ENCODE data around the gene DEFB131B.

DNA sequence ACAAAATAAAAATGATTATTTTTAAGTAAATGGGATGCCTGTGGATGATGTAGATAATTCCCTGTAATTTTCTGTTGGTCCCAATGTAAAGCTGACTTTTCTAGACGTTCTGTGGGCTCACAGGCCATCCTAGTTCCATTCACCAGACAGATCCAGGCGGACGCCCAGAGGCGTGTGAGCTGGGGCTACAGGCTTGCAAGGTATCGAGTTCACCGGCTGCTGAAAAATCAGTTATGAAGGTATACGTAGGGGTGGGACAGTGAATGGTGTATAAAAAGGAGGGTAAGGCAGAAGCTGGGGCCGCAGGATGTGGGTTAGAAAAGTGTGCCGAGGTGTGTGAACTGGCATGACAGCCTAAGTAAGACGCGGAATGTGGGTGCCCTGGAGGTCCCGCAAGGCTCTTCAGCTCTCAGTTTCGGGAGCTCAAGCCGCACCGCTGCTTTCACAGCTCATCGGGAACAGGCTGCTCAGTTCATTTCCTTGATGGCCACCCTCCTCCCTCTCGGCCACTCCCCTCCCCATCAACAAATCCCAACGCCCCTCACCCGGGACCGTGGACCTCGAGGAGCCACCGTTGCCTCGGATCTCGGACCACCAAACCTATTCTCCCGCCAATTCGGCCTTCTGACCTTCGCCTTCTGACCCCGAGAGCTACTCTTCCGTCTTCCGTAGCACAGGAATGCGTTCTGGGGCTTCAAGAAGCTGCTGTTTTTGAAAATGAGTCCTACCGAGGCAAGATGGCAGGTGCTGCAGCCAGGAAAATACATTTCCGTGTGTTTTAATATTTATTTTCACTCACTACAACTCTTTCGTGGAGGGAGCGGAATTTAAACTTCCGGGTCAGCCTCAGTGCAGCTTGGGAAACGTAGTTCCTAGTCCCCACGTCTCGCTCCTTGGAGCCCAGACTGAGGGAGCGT is 49.8 kb downstream of the DEFB131B start, which contains the start of gene XNDC1N:
- TF ChIP-seq GABPA (tag; conservative IDR thresholded peaks at IDR 0.05; ENCODE audit: low read depth) (peak; percentile 100), ZNF740 (CRISPR knock-in tag; IDR thresholded peaks at IDR 0.05) (no peak), ZNF740 (tag; IDR thresholded peaks at IDR 0.05) (no peak), CREM (IDR thresholded peaks at IDR 0.05; ENCODE audit: low read depth) (no peak; the same call in 1 of the 2 replicates), SAFB2 (IDR thresholded peaks at IDR 0.05; ENCODE audit: borderline replicate concordance, low read depth, low read length, severe bottlenecking) (no peak), MEF2D (tag; conservative IDR thresholded peaks at IDR 0.05; ENCODE audit: low read depth) (0 out of 2 replicates have a peak, but pooled peaks have one; percentile 46), KDM1A (IDR thresholded peaks at IDR 0.05) (no peak), E2F3 (CRISPR knock-in tag; IDR thresholded peaks at IDR 0.05) (peak; percentile 99)
- TF ChIP-seq, protein P1, sequence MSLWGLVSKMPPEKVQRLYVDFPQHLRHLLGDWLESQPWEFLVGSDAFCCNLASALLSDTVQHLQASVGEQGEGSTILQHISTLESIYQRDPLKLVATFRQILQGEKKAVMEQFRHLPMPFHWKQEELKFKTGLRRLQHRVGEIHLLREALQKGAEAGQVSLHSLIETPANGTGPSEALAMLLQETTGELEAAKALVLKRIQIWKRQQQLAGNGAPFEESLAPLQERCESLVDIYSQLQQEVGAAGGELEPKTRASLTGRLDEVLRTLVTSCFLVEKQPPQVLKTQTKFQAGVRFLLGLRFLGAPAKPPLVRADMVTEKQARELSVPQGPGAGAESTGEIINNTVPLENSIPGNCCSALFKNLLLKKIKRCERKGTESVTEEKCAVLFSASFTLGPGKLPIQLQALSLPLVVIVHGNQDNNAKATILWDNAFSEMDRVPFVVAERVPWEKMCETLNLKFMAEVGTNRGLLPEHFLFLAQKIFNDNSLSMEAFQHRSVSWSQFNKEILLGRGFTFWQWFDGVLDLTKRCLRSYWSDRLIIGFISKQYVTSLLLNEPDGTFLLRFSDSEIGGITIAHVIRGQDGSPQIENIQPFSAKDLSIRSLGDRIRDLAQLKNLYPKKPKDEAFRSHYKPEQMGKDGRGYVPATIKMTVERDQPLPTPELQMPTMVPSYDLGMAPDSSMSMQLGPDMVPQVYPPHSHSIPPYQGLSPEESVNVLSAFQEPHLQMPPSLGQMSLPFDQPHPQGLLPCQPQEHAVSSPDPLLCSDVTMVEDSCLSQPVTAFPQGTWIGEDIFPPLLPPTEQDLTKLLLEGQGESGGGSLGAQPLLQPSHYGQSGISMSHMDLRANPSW (CRISPR knock-in tag; IDR thresholded peaks at IDR 0.05): no peak
- TF ChIP-seq, protein P2, sequence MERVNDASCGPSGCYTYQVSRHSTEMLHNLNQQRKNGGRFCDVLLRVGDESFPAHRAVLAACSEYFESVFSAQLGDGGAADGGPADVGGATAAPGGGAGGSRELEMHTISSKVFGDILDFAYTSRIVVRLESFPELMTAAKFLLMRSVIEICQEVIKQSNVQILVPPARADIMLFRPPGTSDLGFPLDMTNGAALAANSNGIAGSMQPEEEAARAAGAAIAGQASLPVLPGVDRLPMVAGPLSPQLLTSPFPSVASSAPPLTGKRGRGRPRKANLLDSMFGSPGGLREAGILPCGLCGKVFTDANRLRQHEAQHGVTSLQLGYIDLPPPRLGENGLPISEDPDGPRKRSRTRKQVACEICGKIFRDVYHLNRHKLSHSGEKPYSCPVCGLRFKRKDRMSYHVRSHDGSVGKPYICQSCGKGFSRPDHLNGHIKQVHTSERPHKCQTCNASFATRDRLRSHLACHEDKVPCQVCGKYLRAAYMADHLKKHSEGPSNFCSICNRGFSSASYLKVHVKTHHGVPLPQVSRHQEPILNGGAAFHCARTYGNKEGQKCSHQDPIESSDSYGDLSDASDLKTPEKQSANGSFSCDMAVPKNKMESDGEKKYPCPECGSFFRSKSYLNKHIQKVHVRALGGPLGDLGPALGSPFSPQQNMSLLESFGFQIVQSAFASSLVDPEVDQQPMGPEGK (CRISPR knock-in tag; IDR thresholded peaks at IDR 0.05; ENCODE audit: borderline replicate concordance): no peak
- TF ChIP-seq, protein P3, sequence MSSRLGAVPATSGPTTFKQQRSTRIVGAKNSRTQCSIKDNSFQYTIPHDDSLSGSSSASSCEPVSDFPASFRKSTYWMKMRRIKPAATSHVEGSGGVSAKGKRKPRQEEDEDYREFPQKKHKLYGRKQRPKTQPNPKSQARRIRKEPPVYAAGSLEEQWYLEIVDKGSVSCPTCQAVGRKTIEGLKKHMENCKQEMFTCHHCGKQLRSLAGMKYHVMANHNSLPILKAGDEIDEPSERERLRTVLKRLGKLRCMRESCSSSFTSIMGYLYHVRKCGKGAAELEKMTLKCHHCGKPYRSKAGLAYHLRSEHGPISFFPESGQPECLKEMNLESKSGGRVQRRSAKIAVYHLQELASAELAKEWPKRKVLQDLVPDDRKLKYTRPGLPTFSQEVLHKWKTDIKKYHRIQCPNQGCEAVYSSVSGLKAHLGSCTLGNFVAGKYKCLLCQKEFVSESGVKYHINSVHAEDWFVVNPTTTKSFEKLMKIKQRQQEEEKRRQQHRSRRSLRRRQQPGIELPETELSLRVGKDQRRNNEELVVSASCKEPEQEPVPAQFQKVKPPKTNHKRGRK (tag; IDR thresholded peaks at IDR 0.05): no peak

Data from K562 (cell line).